ENCODE data around the gene ANXA4.

DNA sequence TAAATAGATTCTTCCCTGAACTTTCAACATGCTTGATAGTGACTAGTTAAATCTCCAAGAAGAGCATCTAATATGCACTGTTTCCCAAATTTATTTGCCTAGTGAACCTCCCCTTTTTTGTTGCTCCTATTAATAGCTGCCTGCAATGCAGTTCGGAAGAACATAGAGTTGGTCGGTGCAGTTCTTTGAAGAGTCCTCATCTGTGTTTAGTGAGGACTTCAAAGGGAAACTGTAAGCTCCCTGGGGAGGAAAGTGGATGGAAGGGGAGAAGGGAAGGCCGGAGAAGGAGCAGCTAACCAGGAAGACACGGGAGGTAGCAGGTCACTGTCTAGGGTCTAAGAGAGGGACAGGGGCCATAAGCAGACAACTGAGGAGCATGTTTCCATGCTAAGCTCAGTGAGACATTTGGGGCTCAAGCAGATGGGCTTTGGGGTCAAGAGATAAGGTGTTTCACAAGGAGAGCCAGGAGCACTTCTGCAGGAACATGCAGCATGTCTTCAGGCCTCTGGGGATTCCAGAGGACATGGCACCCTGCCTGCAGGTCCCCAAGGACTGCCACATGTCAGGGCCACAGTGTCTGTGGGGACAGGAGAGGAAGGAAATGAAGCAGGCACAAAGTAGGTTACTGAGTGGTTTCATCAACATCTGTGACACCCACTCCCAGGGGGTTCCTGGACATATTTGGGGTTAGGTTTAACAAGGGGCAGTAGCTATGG lies 48.7 kb upstream of the ANXA4 start:
- TF ChIP-seq, protein P1, sequence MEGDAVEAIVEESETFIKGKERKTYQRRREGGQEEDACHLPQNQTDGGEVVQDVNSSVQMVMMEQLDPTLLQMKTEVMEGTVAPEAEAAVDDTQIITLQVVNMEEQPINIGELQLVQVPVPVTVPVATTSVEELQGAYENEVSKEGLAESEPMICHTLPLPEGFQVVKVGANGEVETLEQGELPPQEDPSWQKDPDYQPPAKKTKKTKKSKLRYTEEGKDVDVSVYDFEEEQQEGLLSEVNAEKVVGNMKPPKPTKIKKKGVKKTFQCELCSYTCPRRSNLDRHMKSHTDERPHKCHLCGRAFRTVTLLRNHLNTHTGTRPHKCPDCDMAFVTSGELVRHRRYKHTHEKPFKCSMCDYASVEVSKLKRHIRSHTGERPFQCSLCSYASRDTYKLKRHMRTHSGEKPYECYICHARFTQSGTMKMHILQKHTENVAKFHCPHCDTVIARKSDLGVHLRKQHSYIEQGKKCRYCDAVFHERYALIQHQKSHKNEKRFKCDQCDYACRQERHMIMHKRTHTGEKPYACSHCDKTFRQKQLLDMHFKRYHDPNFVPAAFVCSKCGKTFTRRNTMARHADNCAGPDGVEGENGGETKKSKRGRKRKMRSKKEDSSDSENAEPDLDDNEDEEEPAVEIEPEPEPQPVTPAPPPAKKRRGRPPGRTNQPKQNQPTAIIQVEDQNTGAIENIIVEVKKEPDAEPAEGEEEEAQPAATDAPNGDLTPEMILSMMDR (conservative IDR thresholded peaks at IDR 0.05): no peak
- TF ChIP-seq EZH2 (IDR thresholded peaks at IDR 0.05; ENCODE audit: low read depth): no peak
